GM18520 (cell line): ENCODE results near the gene NHSL2.

Experiments used
- ATAC-seq: cut with Tn5 transposase; IDR thresholded peaks from one replicate; pipeline ENCODE4 v1.9.1; 2021; ENCODE audit not compliant: unreplicated experiment

Gene NHSL2

DNA sequence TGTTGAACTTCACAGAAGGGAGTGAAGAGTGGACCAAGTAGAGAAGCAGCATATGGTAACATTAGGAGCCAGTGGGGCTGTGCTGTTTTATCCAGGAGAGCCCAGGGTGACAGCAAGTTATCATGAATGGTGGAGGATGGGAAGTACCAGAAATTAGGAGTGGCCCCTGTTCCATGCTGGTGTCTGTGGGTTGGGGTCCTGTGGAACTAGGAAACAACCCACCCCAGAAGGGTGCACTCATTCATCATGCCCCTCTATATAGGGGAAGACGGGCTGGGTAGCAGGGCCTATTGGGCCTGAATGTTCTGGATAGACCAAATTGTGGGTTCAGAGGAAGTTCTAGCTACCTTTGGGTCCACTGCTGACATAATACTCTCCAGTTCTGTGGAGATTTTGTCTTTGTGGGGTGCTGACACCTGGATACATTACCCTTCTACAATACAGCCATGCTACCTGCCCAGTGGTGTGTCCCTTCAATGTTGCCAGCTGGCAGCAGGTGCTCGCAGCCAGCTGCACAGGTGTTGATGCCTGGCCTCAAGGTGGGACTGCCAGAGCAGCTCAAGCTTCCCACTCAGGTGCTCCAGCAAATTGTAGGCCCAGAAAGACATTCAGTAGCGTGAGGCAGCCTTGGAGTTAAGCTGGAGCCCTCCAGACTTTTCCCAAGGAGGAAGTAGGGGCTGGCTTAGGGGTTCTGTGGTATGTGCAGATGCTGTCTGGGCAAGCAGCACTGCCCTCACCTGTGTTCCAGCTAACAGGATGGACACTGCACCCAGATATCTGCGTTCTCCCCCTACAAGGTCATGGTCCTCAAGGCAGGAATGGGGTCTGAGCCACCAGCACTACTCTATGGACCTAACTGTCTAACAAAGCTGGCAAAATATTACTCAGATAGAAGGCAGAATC, 106.5 kb downstream of the NHSL2 start:
- ATAC-seq: no peak

- peak; percentile 52 for ATAC-seq
These were observed 107.8 kb downstream of the NHSL2 start for GRCh38 chrX:72018277-72019112.

DNA sequence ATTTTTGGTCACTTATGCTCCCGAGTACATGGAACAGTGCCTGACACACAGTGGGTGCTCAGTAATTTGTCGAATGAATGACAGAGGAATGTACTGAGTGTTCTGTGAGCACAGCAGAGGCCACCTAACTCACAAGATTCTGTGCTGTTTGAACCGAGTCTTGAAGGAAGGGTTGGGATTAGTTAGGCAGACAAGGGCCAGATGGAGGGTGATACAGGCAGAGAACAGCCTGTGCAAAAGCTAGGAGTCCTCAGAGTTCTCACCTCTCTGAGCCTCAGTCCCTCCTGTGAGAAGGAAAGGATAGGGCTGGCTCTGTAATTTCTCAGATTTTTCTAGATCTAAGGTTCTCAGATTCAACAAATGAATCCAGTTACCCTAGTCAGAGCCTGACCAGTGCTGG, 108.8 kb downstream of the NHSL2 start:
- no peak for ATAC-seq

DNA sequence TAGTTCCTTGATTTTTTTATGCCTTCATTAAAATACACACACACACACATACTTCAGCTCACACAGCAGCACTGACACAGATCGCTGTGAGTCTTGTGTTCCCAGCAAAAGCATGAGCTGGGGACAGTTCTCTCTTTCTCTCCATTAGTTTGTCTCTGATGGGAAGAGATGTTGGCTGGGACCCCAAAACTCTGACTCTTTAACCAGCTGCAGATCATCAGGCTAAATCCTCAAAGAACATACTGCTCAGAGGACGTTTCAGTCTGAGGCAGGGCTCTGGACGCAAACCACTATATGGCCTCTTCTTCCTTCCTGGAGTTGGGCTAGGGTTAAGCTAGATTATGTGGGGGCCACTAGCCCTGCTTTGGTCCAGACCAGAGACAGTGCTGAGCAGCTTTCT, 109.6 kb downstream of the NHSL2 start:
- ATAC-seq: no peak

- ATAC-seq: no peak
These were observed 110.1 kb downstream of the NHSL2 start for GRCh38 chrX:72020788-72021187.

DNA sequence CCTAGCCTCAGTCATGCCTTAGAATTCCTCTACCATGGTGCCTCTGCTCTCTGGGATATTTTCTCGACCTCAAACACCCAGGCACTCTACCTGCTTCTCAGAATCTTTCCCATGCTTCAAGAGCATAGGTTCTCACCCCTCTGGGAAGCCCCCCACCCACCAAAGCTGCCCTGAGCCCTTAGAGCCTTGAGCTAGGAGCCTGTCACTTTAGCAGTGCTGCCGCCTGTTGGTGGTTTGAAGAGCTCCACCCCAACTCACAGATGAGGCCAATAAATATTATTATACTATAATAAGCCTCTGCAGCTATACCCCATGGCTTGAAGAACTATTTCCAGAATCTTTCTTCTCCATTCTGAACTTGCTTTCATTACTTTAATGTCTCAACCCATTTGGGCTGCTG, 111.3 kb downstream of the NHSL2 start:
- ATAC-seq: no peak

DNA sequence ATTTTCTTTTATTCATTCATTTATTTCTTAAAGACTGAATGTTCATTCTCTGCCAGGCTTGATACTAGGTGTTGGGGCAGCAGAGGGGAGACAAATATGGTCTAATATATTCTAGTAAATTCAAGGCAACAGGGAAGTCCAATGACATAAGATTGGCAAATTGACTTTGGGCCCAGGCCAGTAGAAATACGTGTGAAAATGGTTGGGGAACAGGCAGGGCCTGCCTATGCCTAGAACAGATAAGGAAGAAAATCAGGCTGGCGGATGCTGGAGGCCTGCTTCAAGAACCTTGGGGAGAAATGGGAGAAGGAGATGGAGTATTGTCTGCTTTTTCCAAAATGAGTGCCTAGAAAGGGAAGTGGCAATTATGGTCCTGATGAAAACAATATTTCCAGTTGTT, 112.4 kb downstream of the NHSL2 start:
- ATAC-seq: no peak

GRCh38 chrX:72025236-72025770, 114.7 kb downstream of the NHSL2 start:
- ATAC-seq: no peak

- ATAC-seq: no peak
These were observed 115.8 kb downstream of the NHSL2 start for GRCh38 chrX:72026341-72027023.

DNA sequence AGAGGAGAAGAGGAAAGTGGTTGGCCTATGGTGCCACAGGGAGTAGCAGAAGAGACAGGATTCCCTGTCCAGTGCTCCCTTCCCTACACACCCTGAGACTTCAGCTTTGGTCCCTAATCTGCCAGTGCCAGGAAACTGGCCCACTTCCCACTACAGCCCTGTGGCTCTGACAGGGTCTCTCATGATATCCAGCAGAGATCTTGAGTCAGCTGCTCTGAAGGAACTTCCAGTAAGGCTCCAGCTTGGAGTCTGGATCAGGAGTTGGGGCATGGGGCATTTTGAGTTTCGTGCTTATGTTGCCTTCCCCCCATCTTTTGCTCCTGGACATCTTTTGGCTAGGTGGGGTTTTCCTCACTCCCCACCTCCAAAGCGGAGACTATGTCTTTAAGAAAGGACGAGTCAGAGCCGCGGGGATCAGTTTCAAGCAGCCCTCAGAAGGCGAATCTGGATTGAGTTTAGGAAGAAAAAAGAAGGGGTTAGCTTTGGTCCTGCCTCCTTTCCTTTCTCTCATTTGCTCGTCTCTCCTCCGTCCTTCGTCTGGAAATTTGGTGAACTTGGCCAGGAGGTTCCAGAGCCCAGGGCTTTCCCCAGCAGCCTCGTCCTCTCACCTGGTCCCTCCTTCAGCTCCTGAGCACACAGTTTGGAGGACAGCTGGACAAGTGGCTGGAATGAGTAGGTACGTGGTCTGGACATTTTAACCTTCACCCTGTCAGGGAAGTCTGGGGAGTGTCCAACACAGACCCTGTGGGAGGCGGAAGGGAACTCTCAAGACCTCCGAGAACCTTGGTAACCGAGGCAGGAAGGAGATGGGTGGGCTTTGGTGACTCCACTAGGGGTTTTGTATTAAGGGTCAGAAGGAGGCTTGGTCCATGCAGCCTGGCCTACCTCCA, 116.6 kb downstream of the NHSL2 start:
- ATAC-seq: no peak

GRCh38 chrX:72027914-72028307, 117.3 kb downstream of the NHSL2 start:
- no peak for ATAC-seq

- no peak for ATAC-seq
These were observed 118.2 kb downstream of the NHSL2 start for GRCh38 chrX:72028701-72029470.

GRCh38 chrX:72029483-72030411, 119.1 kb downstream of the NHSL2 start:
- no peak for ATAC-seq

- no peak for ATAC-seq
These were observed 119.8 kb downstream of the NHSL2 start for GRCh38 chrX:72030431-72030830.

- ATAC-seq: no peak
These were observed 120.5 kb downstream of the NHSL2 start for GRCh38 chrX:72031118-72031517.

- no peak for ATAC-seq
These were observed 121.0 kb downstream of the NHSL2 start for GRCh38 chrX:72031634-72032033.

DNA sequence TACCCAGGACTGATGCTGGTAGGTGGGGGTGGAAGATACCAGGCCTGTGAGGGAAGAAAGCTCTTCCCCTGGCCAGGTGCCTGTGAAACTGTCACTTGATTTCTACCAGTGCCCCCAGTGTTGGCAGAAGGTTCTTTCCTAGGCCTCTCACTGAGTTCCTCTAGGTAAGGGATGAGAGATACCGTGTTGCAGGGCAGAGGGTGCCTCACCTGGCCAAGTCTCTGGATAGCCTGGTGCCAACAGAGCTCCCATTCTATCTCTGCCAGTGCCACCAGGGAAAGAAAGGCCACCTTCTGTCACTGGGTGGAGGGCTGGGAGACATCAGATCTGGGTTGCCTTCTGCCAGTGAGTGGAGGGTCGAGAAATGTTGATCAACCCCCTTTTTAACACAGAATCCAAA, 127.0 kb downstream of the NHSL2 start:
- no peak for ATAC-seq

DNA sequence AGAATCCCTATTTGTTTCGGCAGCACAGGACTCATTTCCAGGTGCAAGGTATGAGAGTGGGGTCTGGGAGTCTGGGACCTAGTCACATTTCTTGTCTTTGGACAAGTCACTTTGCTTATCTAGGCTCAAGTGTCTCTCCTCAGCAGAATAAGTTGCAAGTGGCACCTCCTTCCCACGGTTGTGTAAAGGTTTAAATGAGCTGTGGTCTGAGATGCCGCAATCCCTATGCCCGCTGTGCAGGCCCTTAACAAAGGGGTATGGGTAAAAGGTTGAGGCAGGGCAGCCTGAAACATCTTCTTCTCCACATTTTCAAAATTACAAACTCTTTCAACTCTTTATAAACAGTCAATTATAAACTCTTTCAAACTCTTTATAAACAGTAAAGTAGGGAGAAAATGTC, 127.4 kb downstream of the NHSL2 start:
- ATAC-seq: no peak
